NCI-H82 treated with DMSO at 0.1 percent for 48 hours (cell line): ENCODE measurements around the gene TTC22.

Experiments used
- DNase-seq: peaks from one replicate; lab custom pipeline; 2025; ENCODE audit not compliant: unreplicated experiment; lab: John Stamatoyannopoulos, UW

Gene TTC22

DNA sequence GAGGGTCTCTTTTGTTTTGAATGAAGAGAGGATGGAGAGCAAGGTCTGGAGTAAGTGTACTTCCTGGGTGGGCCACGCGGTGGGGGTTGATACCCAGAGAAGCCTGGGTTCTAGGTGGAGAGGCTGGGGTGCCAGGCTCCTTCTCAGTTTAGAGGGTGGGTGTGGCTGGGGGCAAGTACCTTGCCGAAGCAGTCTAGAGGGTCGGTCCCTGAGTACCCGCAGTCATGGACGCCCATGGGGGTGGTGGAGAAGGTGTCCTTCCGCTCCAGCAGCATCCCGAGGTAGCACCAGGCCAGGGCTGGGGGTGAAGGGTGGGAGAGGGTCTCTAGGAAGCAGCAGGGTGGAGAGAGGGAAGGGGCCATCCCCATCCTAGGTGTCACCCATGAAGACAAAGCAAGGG lies 14.3 kb downstream of the TTC22 start:
- no peak for DNase-seq

GRCh38 chr1:54784066-54784465 lies 17.1 kb downstream of the TTC22 start:
- DNase-seq, result no peak

DNA sequence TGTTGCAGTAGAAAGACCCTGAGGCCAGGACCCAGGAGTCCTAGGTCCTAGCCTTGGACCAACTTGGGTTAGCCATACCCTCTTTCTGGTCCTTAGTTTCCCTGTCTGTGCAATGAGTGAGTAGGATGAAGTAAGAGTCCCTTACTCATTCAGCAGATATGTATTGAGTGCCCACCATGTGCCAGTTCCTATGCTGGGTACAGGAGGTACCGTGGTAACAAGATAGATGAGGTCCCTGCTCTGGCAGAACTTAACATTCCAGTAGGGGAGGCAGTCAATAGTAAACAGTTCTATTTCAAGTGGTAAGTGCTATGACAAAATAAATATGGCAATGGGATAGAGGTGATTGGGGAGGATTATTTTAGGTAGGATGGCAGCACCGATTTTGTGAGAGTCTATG lies 18.5 kb downstream of the TTC22 start:
- no peak for DNase-seq

DNA sequence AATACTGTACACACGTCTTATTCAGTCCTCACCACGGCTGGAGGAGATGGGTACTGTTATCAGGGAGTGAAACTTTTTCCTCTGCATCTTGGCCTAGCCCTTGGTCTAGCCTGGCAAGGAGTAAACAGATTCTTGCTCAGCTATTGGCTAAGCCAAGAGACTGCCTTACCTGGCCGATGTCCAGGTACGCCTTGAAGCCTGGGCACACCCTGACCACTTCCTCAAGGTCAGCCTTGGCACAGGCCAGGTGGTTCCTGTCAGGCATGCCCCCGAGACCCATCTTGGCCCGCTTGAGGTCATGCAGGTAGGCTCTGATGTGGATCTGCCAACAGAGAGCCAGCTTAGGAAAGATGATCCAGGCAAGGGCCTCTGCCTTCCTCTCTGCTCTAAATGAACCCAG lies 19.0 kb downstream of the TTC22 start:
- DNase-seq, result no peak

- no peak for DNase-seq
These were observed 19.9 kb downstream of the TTC22 start for GRCh38 chr1:54781023-54781723.

DNA sequence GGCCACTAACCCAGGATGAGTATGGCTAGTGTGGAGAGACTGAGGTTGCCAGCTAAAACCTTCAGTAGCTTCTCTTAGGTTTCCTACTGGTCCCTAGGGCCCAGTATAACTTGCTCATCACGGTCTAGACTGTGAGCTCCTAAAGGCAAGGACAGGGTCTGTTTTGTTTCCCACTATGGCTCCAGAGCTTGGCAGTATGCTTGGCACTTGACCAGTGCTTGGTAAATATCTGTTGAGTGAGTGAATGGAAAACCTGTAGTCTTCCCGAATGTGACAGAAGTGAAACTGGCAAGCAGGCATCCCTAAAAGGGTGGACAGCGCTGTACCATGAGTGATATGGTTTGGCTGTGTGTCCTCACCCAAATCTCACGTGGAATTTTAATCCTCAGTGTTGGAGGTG lies 23.7 kb downstream of the TTC22 start:
- DNase-seq, result no peak

GRCh38 chr1:54777011-54777410 lies 24.1 kb downstream of the TTC22 start:
- no peak for DNase-seq

GRCh38 chr1:54775828-54776721 lies 25.0 kb downstream of the TTC22 start:
- peak; percentile 51 for DNase-seq

DNA sequence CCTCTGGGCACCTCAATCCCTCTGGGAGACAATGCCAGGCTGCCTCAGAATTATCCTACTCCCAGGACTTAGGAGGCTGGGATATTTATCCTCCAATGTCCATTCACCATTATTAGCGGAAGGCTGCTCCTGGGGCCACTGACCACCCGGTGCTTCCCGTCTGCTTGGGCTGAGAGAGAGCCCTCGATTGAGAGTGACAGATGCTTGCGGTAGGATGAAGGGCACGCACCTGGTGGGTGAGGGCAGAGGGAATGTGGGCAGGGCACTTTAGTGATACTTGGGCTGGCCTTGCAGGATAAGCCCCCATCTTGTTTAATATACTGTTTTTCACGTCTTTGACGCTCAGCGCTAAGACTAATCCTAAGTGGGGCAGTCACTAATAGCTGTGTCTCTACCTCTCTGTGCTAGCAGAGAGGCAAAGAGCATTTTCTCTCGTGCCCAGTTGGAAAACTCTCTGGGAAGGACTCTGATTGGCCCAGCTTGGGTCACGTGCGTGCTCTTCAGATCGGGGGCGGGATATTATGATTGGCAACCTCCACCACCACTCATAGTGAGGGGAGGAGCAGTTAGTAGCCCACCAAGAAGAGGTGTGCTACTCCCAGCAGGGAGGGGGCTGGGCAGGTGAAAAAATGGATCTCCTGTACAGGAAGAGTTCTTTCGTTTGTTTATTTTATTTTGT lies 26.2 kb downstream of the TTC22 start:
- peak; percentile 96 for DNase-seq

GRCh38 chr1:54772951-54773350 lies 28.2 kb downstream of the TTC22 start:
- no peak for DNase-seq

GRCh38 chr1:54768093-54768492 lies 33.0 kb downstream of the TTC22 start:
- DNase-seq, result no peak

DNA sequence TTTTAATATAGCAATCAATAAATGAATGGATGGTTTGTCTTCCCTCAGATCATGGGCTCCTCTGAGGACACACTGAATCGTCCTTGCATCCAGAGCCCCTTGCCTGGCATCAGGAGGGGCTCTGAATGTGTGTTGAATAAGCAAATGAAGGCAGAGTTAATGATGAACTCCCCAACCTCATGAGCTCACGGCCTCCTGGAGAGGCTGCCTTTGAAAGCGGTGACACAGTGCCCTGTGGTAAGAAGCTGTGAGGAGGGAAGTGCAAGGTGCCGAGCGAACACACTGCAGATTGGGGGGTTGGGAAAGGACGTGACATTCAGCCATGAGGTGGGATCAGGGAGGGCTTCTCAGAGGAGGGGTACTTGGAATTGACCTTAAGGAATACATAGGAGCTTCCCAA lies 33.6 kb downstream of the TTC22 start:
- DNase-seq, result no peak

GRCh38 chr1:54766726-54767125 lies 34.4 kb downstream of the TTC22 start:
- no peak for DNase-seq

DNA sequence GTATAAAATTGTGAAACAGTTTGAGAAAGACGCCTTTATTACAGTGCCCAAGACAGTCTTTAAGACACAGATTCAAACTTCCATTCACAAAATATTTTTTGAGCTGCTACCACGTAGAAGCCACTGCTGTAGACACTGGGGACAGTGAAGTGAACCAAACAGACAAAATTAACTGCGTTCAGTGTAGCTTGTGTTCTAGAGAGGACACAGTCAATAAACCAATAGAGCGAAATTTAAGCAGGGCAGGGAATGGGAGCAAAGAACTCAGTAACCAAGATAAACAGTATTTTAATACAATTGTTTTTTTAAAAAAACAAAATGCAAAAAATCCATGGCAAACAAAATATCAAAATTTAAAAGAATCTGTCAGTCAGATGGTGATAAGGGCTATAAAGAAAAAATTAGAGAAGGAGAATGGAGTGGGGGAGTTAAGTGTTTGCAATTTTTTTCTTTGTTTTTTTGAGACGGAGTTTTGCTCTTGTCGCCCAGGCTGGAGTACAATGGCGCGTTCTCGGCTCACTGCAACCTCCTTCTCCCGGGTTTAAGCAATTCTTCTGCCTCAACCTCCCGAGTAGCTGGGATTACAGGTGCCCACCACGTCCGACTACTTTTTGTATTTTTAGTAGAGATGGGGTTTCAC lies 36.1 kb downstream of the TTC22 start:
- no peak for DNase-seq

- DNase-seq, result peak; percentile 100
These were observed 36.8 kb downstream of the TTC22 start, which contains the start of gene PARS2 for GRCh38 chr1:54764133-54764921. Gene PARS2 (minus strand): TSS chr1:54764523. CDS start chr1:54759161, 5,362 bp downstream.

DNA sequence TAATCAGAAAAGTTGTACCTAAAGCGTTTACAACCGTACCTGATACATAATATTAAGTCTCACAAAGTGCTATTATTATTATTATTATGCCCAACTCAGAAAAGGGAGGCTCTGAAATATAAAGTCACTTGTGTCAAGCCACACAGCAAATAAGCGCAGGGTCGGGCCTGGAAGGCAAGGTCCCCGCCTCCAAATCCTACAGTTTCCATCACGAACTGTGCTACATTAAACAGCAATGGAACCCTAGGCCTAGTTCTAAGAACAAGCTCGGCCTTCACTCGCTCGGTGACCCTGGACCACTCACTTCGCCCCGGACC lies 37.3 kb downstream of the TTC22 start:
- no peak for DNase-seq

DNA sequence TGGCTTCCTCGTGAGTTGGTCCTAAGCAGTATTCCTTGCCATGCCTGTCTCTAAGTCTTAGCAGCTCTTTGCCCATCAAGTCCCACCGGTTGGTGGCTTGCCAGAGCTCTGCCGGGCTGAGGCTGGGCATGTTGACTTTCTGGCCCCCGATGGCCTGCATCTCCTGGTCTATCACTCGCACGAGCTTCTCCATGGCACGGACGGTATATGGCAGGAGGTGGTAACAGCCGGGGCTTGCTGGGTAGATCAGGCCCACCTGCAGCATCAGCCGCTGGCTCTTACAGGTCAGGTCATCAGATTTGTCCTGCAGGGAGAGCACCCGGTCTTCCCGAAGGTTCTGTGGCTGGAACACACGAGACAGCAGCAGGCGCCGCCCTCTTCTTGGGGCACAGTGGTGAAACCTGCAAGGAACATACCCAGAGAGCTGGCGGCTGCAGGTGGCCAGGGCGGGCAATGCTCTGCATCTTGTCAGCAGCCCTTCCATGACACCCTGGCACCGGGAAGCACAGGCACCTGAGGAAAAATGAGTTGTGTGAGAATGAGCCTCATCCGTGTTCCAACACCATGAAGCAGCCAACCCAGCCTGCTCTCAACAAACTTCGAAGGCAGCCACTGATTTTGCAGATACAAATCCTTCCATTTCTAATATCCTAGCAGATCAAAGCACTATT lies 42.3 kb downstream of the TTC22 start:
- no peak for DNase-seq

GRCh38 chr1:54757833-54758232 lies 43.3 kb downstream of the TTC22 start:
- no peak for DNase-seq

DNA sequence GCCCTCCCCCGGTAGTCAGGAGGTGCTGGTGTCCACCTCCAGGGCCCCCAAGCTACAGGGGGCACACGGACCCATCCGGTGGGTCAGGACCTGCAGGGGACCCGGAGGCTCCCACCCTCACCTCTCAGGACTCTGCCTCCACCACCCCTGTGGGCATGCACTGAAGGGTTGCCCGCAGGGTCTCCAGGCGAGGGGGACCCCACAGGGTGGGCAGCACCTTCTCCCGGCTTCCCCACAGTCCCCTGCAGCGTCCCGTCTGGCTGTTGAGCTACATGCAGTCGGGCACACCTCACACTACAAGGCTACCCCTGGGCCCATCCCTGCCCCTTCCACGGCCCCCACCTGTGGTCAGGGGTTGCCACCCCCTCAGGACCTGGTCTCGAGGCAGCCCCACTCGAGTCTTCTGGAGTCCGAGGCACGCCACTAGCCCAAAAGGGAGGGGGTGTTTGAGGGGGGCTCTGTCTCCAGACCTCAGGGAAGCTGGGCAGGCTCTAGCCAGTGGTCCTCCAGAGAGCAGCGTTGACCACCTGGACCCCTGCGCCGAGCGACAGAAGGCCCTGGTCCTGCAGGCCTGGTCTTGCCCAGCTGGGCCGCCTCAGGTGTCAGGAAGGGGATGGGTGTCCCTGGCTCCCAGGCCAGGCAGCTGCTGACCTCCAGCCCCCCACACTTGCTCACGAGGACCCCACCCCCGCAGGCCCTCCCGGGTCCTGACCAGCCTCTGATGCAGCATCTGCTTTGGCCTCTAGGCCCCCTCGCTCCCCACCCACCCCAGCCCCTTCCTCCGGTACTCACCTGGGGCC lies 46.4 kb downstream of the TTC22 start:
- no peak for DNase-seq
